ENCODE data around the gene MDM2.

GRCh38 chr12:68784015-68784414 lies 24.0 kb upstream of the MDM2 start:
- TF ChIP-seq CTCF (conservative IDR thresholded peaks at IDR 0.05) (no peak), ZFX (IDR thresholded peaks at IDR 0.05) (no peak)

All from C4-2B (cell line).